Limb (tissue), 2 donors: ENCODE data around the gene NDUFS4.
A peak's percentile ranks its signal among the peaks of the same experiment; 100 is the strongest.
"Not testable (repeated sequence)": the region's sequence is repeated elsewhere in the genome, so short reads cannot be mapped to it uniquely, and the experiment has no call there.

Experiments used
- DNase-seq, 2 donors: peaks; one replicate each; pipeline ENCODE4 v3.0.0-alpha.2; 2016; ENCODE audit errors: extremely low spot score in 2 of 2

The NDUFS4 gene

GRCh38 chr5:53560506-53561191 is at the start of gene NDUFS4:
TSS of gene NDUFS4 (plus strand) at chr5:53560639. CDS start at chr5:53560663, 24 bp downstream.
- DNase-seq, result peak; percentile 89 to 90

GRCh38 chr5:53512539-53512938 is 47.9 kb upstream of the NDUFS4 start:
- no peak for DNase-seq

GRCh38 chr5:53515988-53516387 is 44.5 kb upstream of the NDUFS4 start:
- no peak for DNase-seq

- no peak for DNase-seq
Observed at GRCh38 chr5:53520813-53521212, 39.6 kb upstream of the NDUFS4 start.

GRCh38 chr5:53537711-53538110 is 22.7 kb upstream of the NDUFS4 start:
- DNase-seq, result no peak

GRCh38 chr5:53540739-53541138 is 19.7 kb upstream of the NDUFS4 start:
- not testable (repeated sequence) for DNase-seq

GRCh38 chr5:53541859-53542258 is 18.6 kb upstream of the NDUFS4 start:
- no peak for DNase-seq

- DNase-seq, result no peak
Observed at GRCh38 chr5:53542926-53543325, 17.5 kb upstream of the NDUFS4 start.

GRCh38 chr5:53543401-53543800 is 17.0 kb upstream of the NDUFS4 start:
- DNase-seq, result no peak

GRCh38 chr5:53545744-53546143 is 14.7 kb upstream of the NDUFS4 start:
- no peak for DNase-seq

GRCh38 chr5:53547226-53547625 is 13.2 kb upstream of the NDUFS4 start:
- DNase-seq, result no peak

GRCh38 chr5:53548501-53548900 is 11.9 kb upstream of the NDUFS4 start:
- not testable (repeated sequence) for DNase-seq

- no peak for DNase-seq
Observed at GRCh38 chr5:53549792-53550191, 10.6 kb upstream of the NDUFS4 start.

- no peak for DNase-seq
Observed at GRCh38 chr5:53552561-53552960, 7.9 kb upstream of the NDUFS4 start.

GRCh38 chr5:53554444-53554843 is 6.0 kb upstream of the NDUFS4 start:
- no peak for DNase-seq

GRCh38 chr5:53555160-53555559 is 5.3 kb upstream of the NDUFS4 start:
- no peak for DNase-seq

- DNase-seq, result no peak
Observed at GRCh38 chr5:53556001-53556400, 4.4 kb upstream of the NDUFS4 start.

- no peak for DNase-seq
Observed at GRCh38 chr5:53557386-53557785, 3.1 kb upstream of the NDUFS4 start.

GRCh38 chr5:53558966-53559365 is 1.5 kb upstream of the NDUFS4 start:
- no peak for DNase-seq

GRCh38 chr5:53560028-53560427 is 411 bp upstream of the NDUFS4 start:
- no peak for DNase-seq

- DNase-seq, result peak in 1 of 2 donors; percentile 8
Observed at GRCh38 chr5:53568401-53568800, 8.0 kb downstream of the NDUFS4 start.

- DNase-seq, result peak in 1 of 2 donors; percentile 75
Observed at GRCh38 chr5:53568871-53569270, 8.4 kb downstream of the NDUFS4 start.

GRCh38 chr5:53569453-53569852 is 9.0 kb downstream of the NDUFS4 start:
- peak in 1 of 2 donors; percentile 20 for DNase-seq

GRCh38 chr5:53571403-53571802 is 11.0 kb downstream of the NDUFS4 start:
- DNase-seq, result no peak
